BE2C (cell line): ENCODE results near the gene WDR37. TPM values are rescaled to one million over a fixed set of nuclear protein-coding genes. Genes with fewer than 3 reads are reported as not detected.
A peak's percentile ranks its signal among the peaks of the same experiment; 100 is the strongest.
"Not testable (repeated sequence)": the region's sequence is repeated elsewhere in the genome, so short reads cannot be mapped to it uniquely, and the experiment has no call there.

Experiments
- DNase-seq: peaks from one replicate; pipeline ENCODE4 v3.0.0-alpha.2; 2020
- H3K27me3 ChIP-seq: fragments of 250-450 bp; sonication (Bioruptor Pico); 2 replicates; pipeline ENCODE4 v1.5.1; 2020; ENCODE audit warnings: mild to moderate bottlenecking
- H3K36me3 ChIP-seq: fragments of 250-450 bp; sonication (Bioruptor Pico); 2 replicates; pipeline ENCODE4 v1.5.1; 2020; ENCODE audit warnings: mild to moderate bottlenecking
- H3K4me1 ChIP-seq: fragments of 250-450 bp; sonication (Bioruptor Pico); 2 replicates; pipeline ENCODE4 v1.5.1; 2020
- H3K4me3 ChIP-seq: 2 replicates; pipeline ENCODE4 v1.5.1; 2011; ENCODE audit warnings: low read depth, low read length
- H3K9me3 ChIP-seq: fragments of 250-450 bp; sonication (Bioruptor Pico); 2 replicates; pipeline ENCODE4 v1.5.1; 2020
- CTCF ChIP-seq: IDR thresholded peaks from 2 replicates; pipeline ENCODE4 v1.5.1; 2012; ENCODE audit warnings: mild to moderate bottlenecking, low read depth, low read length
- polyA plus RNA-seq: library from polyadenylated mRNA; unstranded; fragments of >200 nt; gene quantifications from one replicate; pipeline ENCODE4 v1.2.1, GENCODE V29; 2012; ENCODE audit warnings: low read depth, missing spikeins; ENCODE audit not compliant: insufficient read length, insufficient read depth

Gene WDR37, protein sequence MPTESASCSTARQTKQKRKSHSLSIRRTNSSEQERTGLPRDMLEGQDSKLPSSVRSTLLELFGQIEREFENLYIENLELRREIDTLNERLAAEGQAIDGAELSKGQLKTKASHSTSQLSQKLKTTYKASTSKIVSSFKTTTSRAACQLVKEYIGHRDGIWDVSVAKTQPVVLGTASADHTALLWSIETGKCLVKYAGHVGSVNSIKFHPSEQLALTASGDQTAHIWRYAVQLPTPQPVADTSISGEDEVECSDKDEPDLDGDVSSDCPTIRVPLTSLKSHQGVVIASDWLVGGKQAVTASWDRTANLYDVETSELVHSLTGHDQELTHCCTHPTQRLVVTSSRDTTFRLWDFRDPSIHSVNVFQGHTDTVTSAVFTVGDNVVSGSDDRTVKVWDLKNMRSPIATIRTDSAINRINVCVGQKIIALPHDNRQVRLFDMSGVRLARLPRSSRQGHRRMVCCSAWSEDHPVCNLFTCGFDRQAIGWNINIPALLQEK
- 17.2 TPM for polyA plus RNA-seq

GRCh38 chr10:1056326-1057105 lies at the start of gene WDR37:
Gene WDR37 (plus strand): TSS chr10:1056385. CDS start chr10:1072156, 15,771 bp downstream.
- peak; percentile 87 for DNase-seq
- Histone ChIP-seq H3K9me3 (no peaks in the 10 kb centered on the region), H3K4me3 (peak within 1 kb of the TSS; percentile 94), H3K4me1 (no peaks in the 10 kb centered on the region), H3K27me3 (no peaks in the 10 kb centered on the region), H3K36me3 (peaks cover 2% of the 10 kb centered on the region)
- no peak for TF ChIP-seq CTCF

GRCh38 chr10:1006573-1006972 lies 49.6 kb upstream of the WDR37 start:
- no peak for DNase-seq
- peaks cover 89% of the 10 kb centered on the region for H3K36me3 ChIP-seq
- TF ChIP-seq CTCF = no peak
- H3K4me3 ChIP-seq = no peak overlapping the region
- no peaks in the 10 kb centered on the region for H3K27me3 ChIP-seq
- H3K9me3 ChIP-seq = no peaks in the 10 kb centered on the region
- peaks cover 9% of the 10 kb centered on the region for H3K4me1 ChIP-seq

DNA sequence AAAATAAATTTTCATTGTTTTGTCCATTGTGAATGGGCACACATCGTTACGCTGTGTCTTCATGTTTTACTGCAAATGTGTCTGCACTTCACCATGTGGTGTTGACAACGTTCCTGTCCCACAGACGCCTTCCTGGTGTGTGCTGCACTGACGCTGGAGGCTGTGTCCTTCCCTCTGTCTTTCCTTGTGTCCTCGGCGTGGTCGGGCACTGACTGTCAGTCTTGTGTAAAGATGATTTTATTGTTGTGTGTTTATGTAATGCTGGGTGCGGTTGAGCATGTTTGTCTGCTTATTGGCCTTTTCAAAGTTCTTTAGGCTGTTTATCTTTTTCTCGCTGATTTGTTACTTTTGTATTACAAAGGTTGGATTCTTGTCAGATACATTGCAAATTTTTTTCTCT lies 48.6 kb upstream of the WDR37 start:
- H3K36me3 ChIP-seq = peaks cover 89% of the 10 kb centered on the region
- no peak for TF ChIP-seq CTCF
- H3K9me3 ChIP-seq = no peaks in the 10 kb centered on the region
- peaks cover 9% of the 10 kb centered on the region for H3K4me1 ChIP-seq
- DNase-seq = no peak
- H3K27me3 ChIP-seq = no peaks in the 10 kb centered on the region
- no peak overlapping the region for H3K4me3 ChIP-seq

DNA sequence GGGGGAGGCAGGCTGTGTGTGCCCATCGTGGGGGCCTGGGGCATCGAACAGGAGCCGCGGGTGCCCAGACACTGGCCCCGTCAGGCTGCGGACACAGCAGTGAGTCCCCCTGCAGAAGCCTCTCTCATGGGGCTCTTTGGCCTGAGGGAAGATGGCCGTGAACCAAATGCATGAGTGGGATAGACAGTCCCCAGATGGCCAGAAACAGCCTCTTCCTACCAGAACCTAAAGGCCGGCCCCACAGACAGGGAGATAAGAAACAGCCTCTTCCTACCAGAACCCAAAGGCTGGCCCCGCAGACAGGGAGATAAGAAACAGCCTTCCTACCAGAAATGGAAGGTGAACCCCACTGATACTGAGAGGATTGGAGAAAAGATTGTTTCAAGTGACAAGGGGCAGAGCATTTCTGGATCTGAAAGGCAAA lies 47.1 kb upstream of the WDR37 start:
- peak overlapping the region; percentile 5; the same call in 1 of the 2 replicates for H3K4me3 ChIP-seq
- H3K9me3 ChIP-seq = no peaks in the 10 kb centered on the region
- peaks cover 87% of the 10 kb centered on the region for H3K36me3 ChIP-seq
- TF ChIP-seq CTCF = no peak
- DNase-seq = peak; percentile 79
- no peaks in the 10 kb centered on the region for H3K27me3 ChIP-seq
- H3K4me1 ChIP-seq = peaks cover 9% of the 10 kb centered on the region

DNA sequence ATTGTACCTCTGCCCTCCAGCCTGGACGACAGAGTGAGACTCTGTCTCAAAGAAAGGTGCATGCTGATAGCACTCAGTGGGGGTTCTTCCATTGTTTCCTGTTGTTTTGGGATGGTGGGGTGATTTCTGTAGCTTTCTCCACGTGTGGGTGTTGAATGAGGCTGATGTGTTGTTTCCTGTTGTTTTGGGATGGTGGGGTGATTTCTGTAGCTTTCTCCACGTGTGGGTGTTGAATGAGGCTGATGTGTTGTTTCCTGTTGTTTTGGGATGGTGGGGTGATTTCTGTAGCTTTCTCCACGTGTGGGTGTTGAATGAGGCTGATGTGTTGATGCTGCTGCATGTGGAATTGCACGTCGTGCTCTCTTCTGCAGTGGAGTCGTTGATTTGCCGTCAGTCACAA lies 46.2 kb upstream of the WDR37 start:
- H3K4me3 ChIP-seq, H3K27me3 ChIP-seq, H3K9me3 ChIP-seq, DNase-seq, H3K4me1 ChIP-seq: not testable (repeated sequence)
- peaks cover 86% of the 10 kb centered on the region for H3K36me3 ChIP-seq

DNA sequence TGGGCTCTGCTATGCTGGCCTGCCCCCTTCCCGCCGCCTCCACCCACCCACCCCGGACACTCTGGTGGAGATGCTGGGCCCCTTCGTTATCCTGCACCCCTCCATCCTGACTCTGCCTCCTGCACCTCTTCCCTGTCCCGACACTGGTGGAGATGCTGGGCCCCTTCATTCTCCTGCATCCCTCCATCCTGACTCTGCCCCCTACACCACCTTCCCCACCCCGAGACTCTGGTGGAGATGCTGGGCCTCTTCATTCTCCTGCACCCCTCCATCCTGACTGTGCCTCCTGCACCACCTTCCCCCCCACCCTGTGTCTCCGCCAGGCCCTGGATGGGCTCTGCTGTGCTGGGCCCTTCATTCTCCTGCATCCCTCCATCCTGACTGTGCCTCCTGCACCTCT lies 45.5 kb upstream of the WDR37 start:
- no peak for DNase-seq
- no peak for TF ChIP-seq CTCF
- Histone ChIP-seq H3K27me3 (no peaks in the 10 kb centered on the region), H3K36me3 (peaks cover 81% of the 10 kb centered on the region), H3K4me1 (peaks cover 9% of the 10 kb centered on the region), H3K4me3 (no peak overlapping the region), H3K9me3 (no peaks in the 10 kb centered on the region)
